ENCODE data around the gene CAMSAP3.
"Not testable (repeated sequence)": the region's sequence is repeated elsewhere in the genome, so short reads cannot be mapped to it uniquely, and the experiment has no call there.

Gene CAMSAP3

GRCh38 chr19:7632340-7633203, 36.9 kb downstream of the CAMSAP3 start:
- DNase-seq: no peak

- no peak for DNase-seq
Observed at GRCh38 chr19:7633698-7634097, 38.0 kb downstream of the CAMSAP3 start, which contains the start of gene PCP2. TSS of gene PCP2 (minus strand) at chr19:7633719. CDS start at chr19:7633457, 262 bp downstream.

- DNase-seq: no peak
Observed at GRCh38 chr19:7635670-7636069, 40.0 kb downstream of the CAMSAP3 start.

GRCh38 chr19:7636317-7636690, 40.6 kb downstream of the CAMSAP3 start:
- no peak for DNase-seq

- peak; percentile 59 for DNase-seq
Observed at GRCh38 chr19:7636691-7637373, 41.2 kb downstream of the CAMSAP3 start, which contains the start of gene STXBP2. TSS of gene STXBP2 (plus strand) at chr19:7637110. CDS start at chr19:7637150, 40 bp downstream.

GRCh38 chr19:7637374-7638256, 42.0 kb downstream of the CAMSAP3 start:
- no peak for DNase-seq

- no peak for DNase-seq
Observed at GRCh38 chr19:7638802-7639465, 43.3 kb downstream of the CAMSAP3 start.

GRCh38 chr19:7639863-7640348, 44.2 kb downstream of the CAMSAP3 start:
- no peak for DNase-seq

GRCh38 chr19:7640803-7641202, 45.1 kb downstream of the CAMSAP3 start:
- no peak for DNase-seq

- no peak for DNase-seq
Observed at GRCh38 chr19:7641290-7642276, 45.9 kb downstream of the CAMSAP3 start.

GRCh38 chr19:7642295-7643030, 46.8 kb downstream of the CAMSAP3 start:
- DNase-seq: no peak

- DNase-seq: no peak
Observed at GRCh38 chr19:7643031-7643415, 47.4 kb downstream of the CAMSAP3 start.

- DNase-seq: not testable (repeated sequence)
Observed at GRCh38 chr19:7643629-7644549, 48.2 kb downstream of the CAMSAP3 start.

- DNase-seq: no peak
Observed at GRCh38 chr19:7644550-7644877, 48.9 kb downstream of the CAMSAP3 start.

GRCh38 chr19:7645163-7645562, 49.5 kb downstream of the CAMSAP3 start:
- no peak for DNase-seq

GRCh38 chr19:7645656-7646425, 50.2 kb downstream of the CAMSAP3 start:
- no peak for DNase-seq

- no peak for DNase-seq
Observed at GRCh38 chr19:7646426-7646700, 50.7 kb downstream of the CAMSAP3 start.

- no peak for DNase-seq
Observed at GRCh38 chr19:7647156-7647555, 51.5 kb downstream of the CAMSAP3 start.

Data from NCI-H2029 treated with DMSO at 0.1 percent for 48 hours (cell line).